Cardiac muscle cell (in vitro differentiated cells and primary cell): Measurements from ENCODE around the gene RESP18. TPM values are rescaled to one million over a fixed set of nuclear protein-coding genes. Genes with fewer than 3 reads are reported as not detected.

Source experiments
- DNase-seq, 2 donors: peaks; one replicate each; pipeline versions ENCODE4 v3.0.0 to v3.0.0-alpha.2; 2010 to 2017; ENCODE audit warnings: low read depth in 1 of 2, low spot score in 1 of 2
- H3K27ac ChIP-seq: fragments of 200-600 bp; sonication (generic); 2 replicates; pipeline ENCODE4 v1.5.1; 2016
- H3K27me3 ChIP-seq: fragments of 200-600 bp; sonication (generic); 2 replicates; pipeline ENCODE4 v1.6.0; 2016; ENCODE audit warnings: control low read depth
- H3K36me3 ChIP-seq: fragments of 200-600 bp; sonication (generic); 2 replicates; pipeline ENCODE4 v1.5.1; 2016; ENCODE audit warnings: control low read depth
- H3K4me1 ChIP-seq: fragments of 200-600 bp; sonication (generic); 2 replicates; pipeline ENCODE4 v1.8.1; 2017; ENCODE audit warnings: low read depth, mild to moderate bottlenecking, mixed run types
- H3K4me3 ChIP-seq: fragments of 200-600 bp; sonication (generic); 2 replicates; pipeline ENCODE4 v1.5.1; 2016; ENCODE audit warnings: mild to moderate bottlenecking
- H3K9me3 ChIP-seq: fragments of 200-600 bp; sonication (generic); 2 replicates; pipeline ENCODE4 v1.5.1; 2017; ENCODE audit warnings: low read depth, mild to moderate bottlenecking, control low read depth
- CTCF ChIP-seq: IDR thresholded peaks from 2 replicates; pipeline ENCODE4 v1.5.1; 2012; ENCODE audit warnings: low read depth, mild to moderate bottlenecking, low read length
- polyA plus RNA-seq: library from polyadenylated mRNA; unstranded; fragments of >200 nt; fragmentation: Nextera tagmentation; extraction: Ambion mirVana; gene quantifications from 2 replicates; pipeline ENCODE4 v1.2.1, GENCODE V29; 2016
- total RNA-seq: library from RNA; depleted of rRNA; stranded (reverse); fragments of >200 nt; gene quantifications from 2 replicates; pipeline ENCODE4 v1.2.3, GENCODE V29; 2016

RESP18 gene
- total and polyA plus RNA-seq, 2 experiments from 2014 or later, result not detected

- no peak overlapping the region for H3K4me3 ChIP-seq
- TF ChIP-seq CTCF, result no peak
- peaks cover 47% of the 10 kb centered on the region for H3K27me3 ChIP-seq
- no peak overlapping the region for H3K27ac ChIP-seq
- H3K36me3 ChIP-seq, result no peaks in the 10 kb centered on the region
- no peak for DNase-seq
- no peaks in the 10 kb centered on the region for H3K9me3 ChIP-seq
- H3K4me1 ChIP-seq, result no peaks in the 10 kb centered on the region
These were observed 33.2 kb downstream of the RESP18 start for GRCh38 chr2:219299372-219299760.

DNA sequence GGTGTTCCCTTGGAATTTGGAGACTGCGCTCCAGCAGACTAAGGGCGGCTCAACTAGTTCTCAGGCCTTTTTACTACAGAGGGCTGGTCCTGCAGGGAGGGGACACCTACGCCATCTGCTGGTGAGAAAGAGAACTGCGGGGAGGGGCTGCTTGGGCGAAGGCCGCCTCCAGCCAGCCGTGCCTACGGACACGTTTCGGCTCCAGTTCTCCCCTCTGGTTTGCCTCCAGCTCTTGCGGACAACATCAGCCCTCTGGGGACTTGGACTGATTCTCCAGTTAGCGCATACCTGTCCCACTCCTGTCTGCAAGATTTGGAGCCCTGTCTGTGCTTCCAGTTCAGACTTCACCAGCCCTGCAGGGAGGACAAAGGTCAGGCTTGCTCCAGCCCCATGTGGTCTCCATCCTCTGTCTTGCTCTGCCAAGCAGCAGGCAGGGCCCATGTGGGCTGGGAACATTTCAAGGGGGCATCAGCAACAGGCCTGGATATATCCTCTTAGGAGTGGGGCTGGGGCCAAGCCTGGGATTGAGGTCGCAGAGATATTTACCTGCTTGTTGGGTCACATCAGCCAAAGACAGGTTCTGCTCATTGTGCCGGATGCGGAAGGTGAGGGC, 33.7 kb downstream of the RESP18 start:
- Histone ChIP-seq H3K27ac (no peak overlapping the region), H3K27me3 (peaks cover 42% of the 10 kb centered on the region), H3K4me1 (no peaks in the 10 kb centered on the region), H3K9me3 (no peaks in the 10 kb centered on the region), H3K4me3 (no peak overlapping the region), H3K36me3 (no peaks in the 10 kb centered on the region)
- peak; percentile 97 for TF ChIP-seq CTCF
- DNase-seq, result peak; percentile 78 to 86

- Histone ChIP-seq H3K27ac (no peak overlapping the region), H3K4me1 (no peaks in the 10 kb centered on the region), H3K9me3 (no peaks in the 10 kb centered on the region), H3K36me3 (no peaks in the 10 kb centered on the region), H3K4me3 (no peak overlapping the region), H3K27me3 (peaks cover 34% of the 10 kb centered on the region)
- DNase-seq, result no peak
- TF ChIP-seq CTCF, result no peak
These were observed 34.6 kb downstream of the RESP18 start for GRCh38 chr2:219297766-219298456.

DNA sequence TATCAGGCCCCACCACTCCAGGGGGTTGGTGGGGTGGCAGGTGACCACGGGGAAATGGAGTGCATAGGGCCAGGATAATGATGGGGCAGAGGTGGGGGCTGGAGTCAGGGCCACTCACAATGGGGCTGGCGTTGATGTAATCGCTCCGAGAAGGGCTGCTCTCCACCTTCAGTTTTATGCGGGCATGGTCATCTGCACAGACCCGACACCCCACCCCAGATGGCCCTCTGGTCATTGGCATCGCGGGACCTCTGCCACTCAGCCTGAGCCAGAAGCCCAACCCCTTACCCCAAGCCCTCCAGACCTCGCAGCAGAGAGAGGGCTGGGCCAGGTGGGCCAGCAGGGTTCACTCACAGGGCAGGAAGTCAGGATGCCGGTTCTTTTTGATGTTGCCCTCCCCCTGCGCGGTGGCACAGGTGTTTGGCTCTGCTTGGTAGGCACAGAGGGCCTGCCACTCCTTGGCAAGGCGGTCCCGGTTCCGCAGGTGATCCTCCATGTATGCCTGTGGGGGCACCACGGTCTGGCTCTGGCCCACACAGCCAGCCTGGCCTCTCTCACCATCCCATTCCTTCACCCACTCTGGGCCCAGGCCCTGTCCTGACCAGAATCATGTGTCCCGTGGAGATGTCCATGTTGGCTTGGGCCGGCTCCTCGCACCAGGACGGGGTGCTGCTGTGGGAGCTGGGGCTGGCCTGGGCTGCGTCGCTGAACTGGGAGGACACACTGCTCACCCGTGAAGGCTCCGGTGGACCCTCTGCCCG, 35.7 kb downstream of the RESP18 start:
- H3K27me3 ChIP-seq, result peaks cover 23% of the 10 kb centered on the region
- H3K4me3 ChIP-seq, result no peak overlapping the region
- no peaks in the 10 kb centered on the region for H3K36me3 ChIP-seq
- TF ChIP-seq CTCF, result no peak
- no peak overlapping the region for H3K27ac ChIP-seq
- no peaks in the 10 kb centered on the region for H3K4me1 ChIP-seq
- H3K9me3 ChIP-seq, result no peaks in the 10 kb centered on the region
- DNase-seq, result no peak

GRCh38 chr2:219296142-219296541, 36.4 kb downstream of the RESP18 start:
- no peak for DNase-seq
- Histone ChIP-seq H3K9me3 (no peaks in the 10 kb centered on the region), H3K36me3 (no peaks in the 10 kb centered on the region), H3K4me3 (no peak overlapping the region), H3K27ac (no peak overlapping the region), H3K27me3 (peaks cover 16% of the 10 kb centered on the region), H3K4me1 (no peaks in the 10 kb centered on the region)
- TF ChIP-seq CTCF, result no peak
